ENCODE results near the gene ARHGEF4.

GRCh38 chr2:130829015-130829414, 7.7 kb upstream of the ARHGEF4 start:
- TF ChIP-seq POLR2AphosphoS5 (IDR thresholded peaks at IDR 0.05; ENCODE audit: borderline replicate concordance, low read depth, low read length) (no peak), EZH2 (IDR thresholded peaks at IDR 0.05) (no peak), FOXP2 (optimal IDR thresholded peaks at IDR 0.05; ENCODE audit: control extremely low read depth, extremely low read length, insufficient read depth) (no peak)

Data from SK-N-MC (cell line).